ENCODE measurements around the gene MAT2B.

GRCh38 chr5:163544041-163544440, 38.6 kb downstream of the MAT2B start:
- TF ChIP-seq POLR2A (IDR thresholded peaks at IDR 0.05) (no peak), EP300 (IDR thresholded peaks at IDR 0.05) (no peak), POLR2AphosphoS5 (IDR thresholded peaks at IDR 0.05) (no peak)
- TF ChIP-seq, protein P1, sequence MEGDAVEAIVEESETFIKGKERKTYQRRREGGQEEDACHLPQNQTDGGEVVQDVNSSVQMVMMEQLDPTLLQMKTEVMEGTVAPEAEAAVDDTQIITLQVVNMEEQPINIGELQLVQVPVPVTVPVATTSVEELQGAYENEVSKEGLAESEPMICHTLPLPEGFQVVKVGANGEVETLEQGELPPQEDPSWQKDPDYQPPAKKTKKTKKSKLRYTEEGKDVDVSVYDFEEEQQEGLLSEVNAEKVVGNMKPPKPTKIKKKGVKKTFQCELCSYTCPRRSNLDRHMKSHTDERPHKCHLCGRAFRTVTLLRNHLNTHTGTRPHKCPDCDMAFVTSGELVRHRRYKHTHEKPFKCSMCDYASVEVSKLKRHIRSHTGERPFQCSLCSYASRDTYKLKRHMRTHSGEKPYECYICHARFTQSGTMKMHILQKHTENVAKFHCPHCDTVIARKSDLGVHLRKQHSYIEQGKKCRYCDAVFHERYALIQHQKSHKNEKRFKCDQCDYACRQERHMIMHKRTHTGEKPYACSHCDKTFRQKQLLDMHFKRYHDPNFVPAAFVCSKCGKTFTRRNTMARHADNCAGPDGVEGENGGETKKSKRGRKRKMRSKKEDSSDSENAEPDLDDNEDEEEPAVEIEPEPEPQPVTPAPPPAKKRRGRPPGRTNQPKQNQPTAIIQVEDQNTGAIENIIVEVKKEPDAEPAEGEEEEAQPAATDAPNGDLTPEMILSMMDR (IDR thresholded peaks at IDR 0.05): no peak
